Mucosa of stomach (tissue), 1 donor: ENCODE results near the gene LCN2.
"Not testable (repeated sequence)": the region's sequence is repeated elsewhere in the genome, so short reads cannot be mapped to it uniquely, and the experiment has no call there.

Experiments used
- H3K27me3 ChIP-seq: one replicate; pipeline ENCODE4 v1.7.0; 2013; ENCODE audit warnings: mild to moderate bottlenecking, low read length; ENCODE audit not compliant: control insufficient read depth, insufficient read depth
- H3K36me3 ChIP-seq: one replicate; pipeline ENCODE4 v1.7.0; 2013; ENCODE audit warnings: low read length; ENCODE audit not compliant: control insufficient read depth, insufficient read depth
- H3K4me1 ChIP-seq: one replicate; pipeline ENCODE4 v1.7.0; 2013; ENCODE audit warnings: mild to moderate bottlenecking, low read length; ENCODE audit not compliant: control insufficient read depth, insufficient read depth
- H3K4me3 ChIP-seq: one replicate; pipeline ENCODE4 v1.7.0; 2013; ENCODE audit warnings: low read length
- H3K9ac ChIP-seq: one replicate; pipeline ENCODE4 v1.7.0; 2013; ENCODE audit warnings: mild to moderate bottlenecking, low read length, moderate library complexity
- H3K9me3 ChIP-seq: one replicate; pipeline ENCODE4 v1.7.0; 2013; ENCODE audit warnings: mild to moderate bottlenecking, low read length, moderate library complexity; ENCODE audit not compliant: control insufficient read depth
- donor health status: Pancreatic carcinoma.

The LCN2 gene

DNA sequence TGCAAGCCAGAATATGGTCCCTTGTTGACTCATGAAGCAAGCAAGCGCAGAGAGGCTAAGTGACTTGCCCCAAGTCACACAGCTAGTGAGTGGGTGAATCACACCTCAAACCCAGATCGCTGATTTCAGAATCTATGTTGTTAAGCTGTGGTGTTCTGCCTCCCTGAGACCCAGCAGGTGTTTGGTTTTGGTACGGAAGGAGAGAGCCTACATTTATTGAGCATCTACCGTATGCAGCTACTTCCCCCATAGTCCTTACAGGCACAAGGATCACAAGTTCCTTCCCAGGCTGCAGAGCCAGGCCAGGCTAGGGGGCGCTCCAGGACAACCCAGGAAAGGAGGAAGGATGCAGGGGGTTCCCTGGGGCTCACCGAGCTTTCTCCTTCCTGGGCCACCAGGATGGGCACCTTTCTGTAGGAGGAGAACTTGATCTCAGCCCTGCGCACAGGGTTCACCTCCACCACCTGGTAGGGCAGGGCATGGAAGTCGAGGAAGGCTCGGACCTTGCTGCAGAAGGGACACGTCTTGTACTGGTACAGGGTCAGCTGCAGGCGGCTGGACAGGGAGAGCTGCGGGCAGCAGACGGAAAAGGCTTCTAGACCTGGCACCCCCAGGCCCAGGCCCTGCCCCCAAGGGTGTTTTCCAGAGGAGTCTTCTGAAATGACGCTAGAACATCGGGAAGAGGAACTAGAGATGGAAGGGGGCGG lies 24.2 kb upstream of the LCN2 start:
- Histone ChIP-seq H3K4me1 (peaks cover 31% of the 10 kb centered on the region), H3K9ac (peak overlapping the region; percentile 10), H3K36me3 (no peaks in the 10 kb centered on the region), H3K27me3 (no peaks in the 10 kb centered on the region), H3K9me3 (no peaks in the 10 kb centered on the region), H3K4me3 (no peak overlapping the region)

DNA sequence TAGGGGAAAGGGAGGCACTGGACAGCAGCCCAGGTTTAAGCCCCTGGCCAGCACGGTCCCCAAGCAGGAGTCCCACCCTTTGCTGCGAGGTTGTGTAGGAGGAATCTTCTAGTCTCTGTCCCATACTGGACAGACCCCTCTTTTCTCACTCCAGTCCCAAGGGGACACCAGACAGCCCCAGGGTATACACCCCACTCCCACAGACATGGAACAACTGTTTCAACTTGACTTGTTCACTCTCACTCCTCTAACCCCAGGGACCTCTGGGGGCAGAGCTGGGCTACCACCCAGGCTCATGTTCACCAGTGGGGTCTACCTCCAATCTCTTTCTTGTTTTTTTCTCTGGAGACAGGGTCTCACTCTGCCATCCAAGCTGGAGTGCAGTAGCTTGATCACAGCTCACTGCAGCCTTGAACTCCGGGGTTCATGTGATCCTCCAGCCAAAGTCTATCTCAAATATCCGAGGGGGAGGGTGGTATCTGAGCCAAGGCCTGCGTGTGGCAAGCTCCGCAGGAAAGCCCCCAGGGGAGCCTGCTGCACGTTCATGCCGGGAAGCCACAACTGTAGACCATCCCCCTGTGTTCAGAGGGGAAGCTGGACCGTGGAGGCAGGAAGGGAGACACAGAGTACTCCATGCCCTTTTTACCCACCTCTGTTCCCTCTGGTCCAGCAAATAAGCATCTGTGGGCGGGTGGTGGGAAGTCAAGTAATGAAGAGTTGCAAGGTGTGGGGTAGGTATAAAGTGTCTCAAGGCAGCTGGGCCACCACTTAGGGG lies 23.5 kb upstream of the LCN2 start:
- Histone ChIP-seq H3K9ac (peak overlapping the region; percentile 10), H3K4me1 (peaks cover 31% of the 10 kb centered on the region), H3K4me3 (peak overlapping the region; percentile 9), H3K27me3 (no peaks in the 10 kb centered on the region), H3K9me3 (no peaks in the 10 kb centered on the region), H3K36me3 (no peaks in the 10 kb centered on the region)

DNA sequence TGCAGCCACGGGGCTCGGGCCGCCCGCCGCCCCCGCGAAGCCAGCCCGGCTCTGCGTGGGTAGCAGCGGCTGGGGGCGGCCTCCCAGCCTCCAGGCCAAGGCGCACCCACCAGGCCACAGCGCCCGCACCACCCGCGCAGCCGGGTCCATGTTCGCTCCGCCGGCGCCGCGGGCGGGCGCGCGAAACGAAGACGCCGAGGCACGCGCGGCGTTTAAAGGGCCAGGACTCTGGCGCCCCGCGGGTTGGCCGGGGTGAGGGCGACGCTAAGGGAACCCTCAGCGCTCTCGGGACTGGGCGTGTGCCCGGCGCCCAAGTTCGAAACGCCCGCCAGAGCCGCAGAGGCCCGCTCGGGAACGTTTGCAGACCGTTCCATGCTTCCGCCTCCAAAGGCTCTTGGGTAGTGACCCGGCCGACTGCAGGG lies 21.7 kb upstream of the LCN2 start, which contains the start of gene PTGES2:
Gene PTGES2, minus strand, starts transcription at position 162 of the 422 bp plus-strand sequence. Its CDS starts 12 bp downstream, at position 150.
- Histone ChIP-seq H3K4me1 (peaks cover 31% of the 10 kb centered on the region), H3K27me3 (no peaks in the 10 kb centered on the region), H3K9me3 (no peaks in the 10 kb centered on the region), H3K36me3 (no peaks in the 10 kb centered on the region), H3K4me3 (peak within 1 kb of the TSS; percentile 78), H3K9ac (peak within 1 kb of the TSS; percentile 91)

DNA sequence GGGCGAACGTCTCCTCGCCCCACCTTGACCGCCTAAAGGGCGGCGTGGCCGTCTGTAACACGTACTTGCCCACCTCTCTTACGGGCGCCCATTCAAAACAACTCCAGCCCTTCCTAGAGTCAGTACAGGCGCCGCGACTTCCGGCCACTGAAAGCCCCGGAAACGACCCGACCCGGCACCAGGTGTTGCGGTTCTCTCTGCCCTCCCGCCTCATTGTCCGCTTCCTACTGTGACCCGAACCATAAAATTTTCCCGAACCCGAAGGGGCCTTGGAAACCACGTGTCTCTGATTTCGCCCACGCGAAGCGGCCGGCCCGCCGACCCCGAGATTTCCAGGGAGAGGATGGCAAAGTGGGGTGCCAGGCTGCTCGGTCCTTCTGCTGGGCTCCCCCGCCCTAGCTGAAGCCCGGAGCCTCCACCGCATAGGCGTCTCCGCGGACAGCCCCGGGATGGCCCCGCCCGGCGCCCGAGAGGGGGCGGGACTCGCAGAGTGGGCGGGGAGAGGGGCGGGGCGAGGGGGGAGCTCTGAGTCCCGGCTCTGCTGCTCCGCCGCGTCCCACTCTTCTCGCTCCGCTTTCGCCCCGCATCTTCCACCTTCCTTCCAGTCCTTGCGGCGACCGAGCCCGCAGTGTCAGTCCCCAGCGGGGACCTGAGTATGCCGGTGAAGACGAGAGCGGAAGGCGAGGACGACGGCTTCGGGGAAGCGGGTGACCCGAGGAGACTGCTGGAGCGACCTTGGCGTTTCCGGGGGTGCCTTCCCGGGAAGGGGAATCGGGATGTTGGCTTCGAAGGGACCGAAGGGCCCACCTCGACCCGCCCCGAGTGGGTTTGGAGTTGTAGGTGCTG lies 21.0 kb upstream of the LCN2 start:
- Histone ChIP-seq H3K9me3 (no peaks in the 10 kb centered on the region), H3K27me3 (no peaks in the 10 kb centered on the region), H3K4me3 (peak overlapping the region; percentile 78), H3K4me1 (peaks cover 31% of the 10 kb centered on the region), H3K9ac (peak overlapping the region; percentile 91), H3K36me3 (no peaks in the 10 kb centered on the region)

DNA sequence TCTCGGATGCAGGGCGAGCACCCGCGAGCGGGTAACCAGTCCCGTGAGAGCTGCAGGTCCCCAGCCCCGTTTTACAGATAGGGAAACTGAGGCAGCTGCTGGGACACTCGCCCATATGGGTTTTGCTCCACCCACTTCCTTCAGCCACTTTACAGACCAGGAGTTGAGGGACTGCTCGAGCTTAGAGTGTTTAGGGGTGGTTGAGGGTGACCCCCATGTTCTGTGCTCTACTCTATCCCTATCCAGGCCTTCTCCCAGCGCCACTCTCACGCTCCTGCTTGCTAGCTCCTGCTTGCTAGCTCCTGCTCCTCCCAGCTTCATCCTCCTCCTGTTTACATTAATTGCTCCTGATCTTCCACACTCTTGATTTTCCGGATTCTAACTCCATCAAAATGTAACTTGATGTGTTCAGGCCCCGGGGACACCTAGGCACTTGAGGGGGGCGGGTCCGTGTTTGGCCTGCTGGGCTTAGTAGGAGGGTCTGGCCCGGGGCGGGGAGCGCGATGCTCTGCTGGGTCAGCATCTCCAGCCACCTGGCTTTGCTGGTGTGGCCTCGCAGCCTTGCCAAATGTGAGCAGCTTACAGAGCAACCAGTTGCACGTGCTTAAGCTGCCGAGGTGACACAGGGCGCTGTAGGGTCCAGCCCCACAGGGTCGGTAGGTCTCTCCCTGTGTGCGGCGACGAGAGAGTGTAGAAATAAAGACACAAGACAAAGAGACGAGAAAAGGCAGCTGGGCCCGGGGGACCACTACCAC lies 20.2 kb upstream of the LCN2 start:
- H3K4me3 ChIP-seq, result peak overlapping the region; percentile 78
- H3K27me3 ChIP-seq, result no peaks in the 10 kb centered on the region
- H3K4me1 ChIP-seq, result peaks cover 31% of the 10 kb centered on the region
- H3K36me3 ChIP-seq, result no peaks in the 10 kb centered on the region
- no peaks in the 10 kb centered on the region for H3K9me3 ChIP-seq
- H3K9ac ChIP-seq, result peak overlapping the region; percentile 91

DNA sequence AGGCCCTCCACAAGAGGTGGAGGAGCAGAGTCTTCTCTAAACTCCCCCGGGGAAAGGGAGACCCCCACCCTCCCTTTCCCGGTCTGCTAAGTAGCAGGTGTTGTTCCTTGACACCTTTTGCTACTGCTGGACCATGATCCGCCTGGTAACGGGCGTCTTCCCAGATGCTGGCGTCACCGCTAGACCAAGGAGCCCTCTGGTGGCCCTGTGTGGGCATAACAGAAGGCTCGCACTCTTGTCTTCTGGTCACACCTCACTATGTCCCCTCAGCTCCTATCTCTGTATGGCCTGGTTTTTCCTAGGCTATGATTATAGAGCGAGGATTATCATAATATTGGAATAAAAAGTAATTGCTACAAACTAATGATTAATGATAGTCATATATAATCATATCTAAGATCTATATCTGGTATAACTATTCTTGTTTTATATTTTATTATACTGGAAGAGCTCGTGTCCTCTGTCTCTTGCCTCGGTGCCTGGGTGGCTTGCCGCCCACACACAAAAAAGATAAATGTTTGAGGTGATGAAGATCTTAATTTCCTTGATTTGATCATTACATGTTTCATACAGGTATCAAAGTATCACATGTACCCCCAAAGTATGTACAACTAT lies 19.2 kb upstream of the LCN2 start:
- not testable (repeated sequence) for H3K27me3 ChIP-seq, H3K9ac ChIP-seq, H3K9me3 ChIP-seq, H3K4me3 ChIP-seq, H3K36me3 ChIP-seq
- H3K4me1 ChIP-seq, result peaks cover 27% of the 10 kb centered on the region

DNA sequence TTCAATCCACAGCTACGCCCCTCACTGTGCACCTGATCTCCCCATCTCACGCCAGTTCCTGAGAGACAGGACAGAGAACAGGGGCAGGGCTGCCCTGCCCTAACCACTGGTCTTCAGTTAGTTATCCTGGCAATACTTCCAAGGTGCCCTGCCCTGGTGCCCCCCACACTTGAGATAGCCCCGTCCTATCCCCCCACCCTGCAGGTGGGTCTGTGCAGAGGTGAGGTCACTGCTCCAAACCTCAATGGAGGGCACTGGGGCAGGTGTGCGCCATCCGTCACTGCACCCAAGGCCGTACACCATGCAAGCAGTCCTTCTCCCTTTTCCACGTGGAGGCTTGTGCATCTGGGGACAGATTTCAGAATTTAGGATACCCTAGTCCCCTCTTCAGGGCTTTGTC lies 18.6 kb upstream of the LCN2 start:
- H3K9me3 ChIP-seq, H3K9ac ChIP-seq, H3K36me3 ChIP-seq, H3K4me3 ChIP-seq, H3K27me3 ChIP-seq: not testable (repeated sequence)
- H3K4me1 ChIP-seq, result peaks cover 27% of the 10 kb centered on the region

DNA sequence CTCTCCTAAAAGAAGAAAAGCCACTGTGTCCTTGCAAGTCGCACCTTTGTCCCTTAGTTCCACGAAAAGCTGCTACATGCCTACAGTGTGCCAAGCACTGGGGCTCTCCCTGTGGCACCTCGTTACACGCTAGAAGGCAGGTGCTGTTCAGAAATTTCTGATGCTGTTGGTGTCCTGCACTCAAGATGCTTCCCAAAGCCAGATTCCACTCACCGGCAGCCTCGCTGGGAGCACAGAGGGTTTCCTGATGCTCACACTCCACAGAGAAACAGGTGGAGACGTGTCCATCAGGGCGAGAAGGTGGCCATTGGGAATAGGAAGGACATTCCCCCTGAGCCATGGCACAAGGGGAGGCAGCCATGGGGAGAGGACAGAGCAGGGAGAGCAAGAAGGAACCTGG lies 17.9 kb upstream of the LCN2 start:
- H3K27me3 ChIP-seq, H3K9me3 ChIP-seq, H3K9ac ChIP-seq, H3K36me3 ChIP-seq, H3K4me3 ChIP-seq: not testable (repeated sequence)
- H3K4me1 ChIP-seq, result peaks cover 23% of the 10 kb centered on the region

DNA sequence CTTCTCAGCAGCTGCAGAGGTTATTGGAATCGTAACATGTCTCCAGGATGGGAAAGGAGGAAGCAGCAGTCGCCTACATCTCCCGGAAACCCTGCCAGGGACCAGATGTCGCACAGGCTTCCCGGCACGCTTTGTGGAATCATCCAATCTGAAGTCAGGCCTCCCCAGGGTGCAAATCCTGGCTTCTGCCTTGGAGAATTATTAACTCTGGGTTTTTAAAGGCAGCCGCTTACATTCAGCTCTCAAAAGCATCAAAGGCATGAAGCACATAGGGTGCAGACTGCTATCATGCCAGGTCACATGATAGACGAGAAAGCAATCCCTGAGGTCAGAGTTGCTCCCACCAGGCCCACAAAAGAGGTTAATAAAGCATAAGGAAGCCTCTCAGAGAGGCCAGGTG lies 17.1 kb upstream of the LCN2 start:
- H3K27me3 ChIP-seq, H3K9me3 ChIP-seq, H3K4me3 ChIP-seq, H3K9ac ChIP-seq, H3K36me3 ChIP-seq: not testable (repeated sequence)
- H3K4me1 ChIP-seq, result peaks cover 18% of the 10 kb centered on the region

DNA sequence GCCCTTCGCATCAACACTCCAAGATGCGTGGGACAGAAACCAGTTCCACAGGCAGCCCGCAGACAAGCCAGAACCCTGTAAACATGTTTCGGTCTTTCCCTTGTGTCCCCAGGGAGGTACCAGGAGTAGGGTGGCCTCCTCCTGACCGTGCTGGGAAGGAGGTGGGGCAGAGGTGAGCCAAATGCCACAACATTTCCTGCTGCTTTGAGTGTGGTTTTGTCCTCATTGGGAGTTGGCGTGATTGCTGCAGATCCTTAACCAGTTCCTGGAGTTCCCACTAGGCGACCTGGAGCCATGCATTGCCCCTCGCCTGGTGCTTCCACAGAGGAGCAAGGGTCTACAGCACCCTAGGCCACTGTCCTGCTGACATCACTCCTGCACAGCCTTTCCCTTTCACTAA lies 13.7 kb upstream of the LCN2 start:
- H3K27me3 ChIP-seq, H3K4me1 ChIP-seq, H3K36me3 ChIP-seq, H3K9ac ChIP-seq, H3K4me3 ChIP-seq, H3K9me3 ChIP-seq: not testable (repeated sequence)
